ENCODE data around the gene TMEM131L. TPM values are rescaled to one million over a fixed set of nuclear protein-coding genes. Genes with fewer than 3 reads are reported as not detected.
A peak's percentile ranks its signal among the peaks of the same experiment; 100 is the strongest.
"Not testable (repeated sequence)": the region's sequence is repeated elsewhere in the genome, so short reads cannot be mapped to it uniquely, and the experiment has no call there.

The TMEM131L gene
- total and polyA plus RNA-seq, 4 donors: 4.9 to 41.3 (median 12.9) TPM

GRCh38 chr4:153452658-153453378 is 13.3 kb upstream of the TMEM131L start:
- H3K9me3 ChIP-seq (ENCODE audit: control insufficient read depth in 4 of 4, low read length in 3 of 4): no peaks in the 10 kb centered on the region
- WGBS: 94% methylated on average over 4 of the region's 4 CpGs
- TF ChIP-seq RXRA (IDR thresholded peaks at IDR 0.05) (peak in 1 of 2 donors; percentile 22), FOXA1 (IDR thresholded peaks at IDR 0.05) (no peak)

GRCh38 chr4:153453402-153453801 is 12.8 kb upstream of the TMEM131L start:
- Histone ChIP-seq H3K9me3 (ENCODE audit: control insufficient read depth in 4 of 4, low read length in 3 of 4) (no peaks in the 10 kb centered on the region), H3K4me1 (ENCODE audit: control insufficient read depth in 4 of 4, insufficient read depth in 4 of 4, low read length in 3 of 4) (peaks cover 0 to 18% (median 7%) of the 10 kb centered on the region in 4 donors), H3K36me3 (ENCODE audit: control insufficient read depth in 4 of 4, insufficient read depth in 3 of 4, low read depth in 1 of 4, low read length in 3 of 4) (no peaks in the 10 kb centered on the region), H3K27me3 (ENCODE audit: control insufficient read depth in 4 of 4, insufficient read depth in 4 of 4, low read length in 3 of 4) (no peaks in the 10 kb centered on the region), H3K4me3 (ENCODE audit: low read depth in 1 of 3, low read length in 3 of 3) (no peak overlapping the region), H3K9ac (ENCODE audit: low read depth in 1 of 2, low read length in 2 of 2) (no peak overlapping the region), H3K27ac (ENCODE audit: low read depth in 1 of 2, low read length in 2 of 2) (no peak overlapping the region)
- 81% methylated on average over 8 of the region's 8 CpGs for WGBS
- DNase-seq (ENCODE audit: low spot score): no peak
- TF ChIP-seq ZBTB33 (IDR thresholded peaks at IDR 0.05) (no peak), JUND (IDR thresholded peaks at IDR 0.05) (no peak), TAF1 (conservative IDR thresholded peaks at IDR 0.05) (no peak), ATF3 (IDR thresholded peaks at IDR 0.05) (no peak), YY1 (IDR thresholded peaks at IDR 0.05) (no peak), SP1 (IDR thresholded peaks at IDR 0.05) (no peak)

More at GRCh38 chr4:153452658-153453378, 13.3 kb upstream of the TMEM131L start:
- H3K36me3 ChIP-seq (ENCODE audit: control insufficient read depth in 4 of 4, insufficient read depth in 3 of 4, low read depth in 1 of 4, low read length in 3 of 4): no peaks in the 10 kb centered on the region
- no peak overlapping the region for H3K9ac ChIP-seq (ENCODE audit: low read depth in 1 of 2, low read length in 2 of 2)
- H3K27ac ChIP-seq (ENCODE audit: low read depth in 1 of 2, low read length in 2 of 2): no peak overlapping the region
- no peak overlapping the region for H3K4me3 ChIP-seq (ENCODE audit: low read depth in 1 of 3, low read length in 3 of 3)
- no peaks in the 10 kb centered on the region for H3K27me3 ChIP-seq (ENCODE audit: control insufficient read depth in 4 of 4, insufficient read depth in 4 of 4, low read length in 3 of 4)
- H3K4me1 ChIP-seq (ENCODE audit: control insufficient read depth in 4 of 4, insufficient read depth in 4 of 4, low read length in 3 of 4): peaks cover 0 to 18% (median 7%) of the 10 kb centered on the region in 4 donors
- DNase-seq (ENCODE audit: low spot score): no peak

- Histone ChIP-seq H3K9ac (ENCODE audit: low read depth in 1 of 2, low read length in 2 of 2) (no peak overlapping the region), H3K36me3 (ENCODE audit: control insufficient read depth in 4 of 4, insufficient read depth in 3 of 4, low read depth in 1 of 4, low read length in 3 of 4) (no peaks in the 10 kb centered on the region), H3K27me3 (ENCODE audit: control insufficient read depth in 4 of 4, insufficient read depth in 4 of 4, low read length in 3 of 4) (no peaks in the 10 kb centered on the region), H3K4me3 (ENCODE audit: low read depth in 1 of 3, low read length in 3 of 3) (no peak overlapping the region), H3K9me3 (ENCODE audit: control insufficient read depth in 4 of 4, low read length in 3 of 4) (no peaks in the 10 kb centered on the region), H3K27ac (ENCODE audit: low read depth in 1 of 2, low read length in 2 of 2) (no peak overlapping the region), H3K4me1 (ENCODE audit: control insufficient read depth in 4 of 4, insufficient read depth in 4 of 4, low read length in 3 of 4) (peaks cover 0 to under 1% (median 0%) of the 10 kb centered on the region in 4 donors)
- WGBS: 58% methylated on average over 1 of the region's 1 CpG
- TF ChIP-seq NR2F2 (IDR thresholded peaks at IDR 0.05): no peak
- TF ChIP-seq EGR1 (IDR thresholded peaks at IDR 0.05; ENCODE audit: low read depth in 2 of 2): no peak
- no peak for TF ChIP-seq CTCF (IDR thresholded peaks at IDR 0.05; ENCODE audit: low read depth, low read length, missing input control)
- no peak for TF ChIP-seq FOXA2 (IDR thresholded peaks at IDR 0.05)
- TF ChIP-seq MAX (IDR thresholded peaks at IDR 0.05): no peak
- TF ChIP-seq SP1 (IDR thresholded peaks at IDR 0.05): no peak
- TF ChIP-seq GABPA (IDR thresholded peaks at IDR 0.05 in 1 of 2, conservative IDR thresholded peaks at IDR 0.05 in 1 of 2): no peak
- no peak for TF ChIP-seq RAD21 (IDR thresholded peaks at IDR 0.05)
- no peak for TF ChIP-seq RXRA (IDR thresholded peaks at IDR 0.05)
- no peak for TF ChIP-seq HNF4G (IDR thresholded peaks at IDR 0.05)
- no peak for TF ChIP-seq YY1 (IDR thresholded peaks at IDR 0.05)
- no peak for TF ChIP-seq HNF4A (conservative IDR thresholded peaks at IDR 0.05)
- TF ChIP-seq ZBTB33 (IDR thresholded peaks at IDR 0.05): no peak
- no peak for TF ChIP-seq TAF1 (conservative IDR thresholded peaks at IDR 0.05)
- DNase-seq (ENCODE audit: low spot score): no peak
Observed at GRCh38 chr4:153458969-153459368, 7.2 kb upstream of the TMEM131L start.

- WGBS: 97% methylated on average over 4 of the region's 4 CpGs
- H3K9me3 ChIP-seq (ENCODE audit: control insufficient read depth in 4 of 4, low read length in 3 of 4): not testable (repeated sequence)
Observed at GRCh38 chr4:153461549-153461948, 4.6 kb upstream of the TMEM131L start.

More at GRCh38 chr4:153461549-153461948, 4.6 kb upstream of the TMEM131L start:
- H3K9ac ChIP-seq (ENCODE audit: low read depth in 1 of 2, low read length in 2 of 2); H3K27ac ChIP-seq (ENCODE audit: low read depth in 1 of 2, low read length in 2 of 2); H3K36me3 ChIP-seq (ENCODE audit: control insufficient read depth in 4 of 4, insufficient read depth in 3 of 4, low read depth in 1 of 4, low read length in 3 of 4); H3K4me3 ChIP-seq (ENCODE audit: low read depth in 1 of 3, low read length in 3 of 3); DNase-seq (ENCODE audit: low spot score); H3K27me3 ChIP-seq (ENCODE audit: control insufficient read depth in 4 of 4, insufficient read depth in 4 of 4, low read length in 3 of 4): not testable (repeated sequence)
- H3K4me1 ChIP-seq (ENCODE audit: control insufficient read depth in 4 of 4, insufficient read depth in 4 of 4, low read length in 3 of 4): peaks cover 0 to 12% (median 7%) of the 10 kb centered on the region in 4 donors
